Stimulated activated CD4-positive, alpha-beta T cell treated with anti-CD3 and anti-CD28 coated beads, Interleukin-4, amount 100 ng/mL, for 24 hours (primary cell): ENCODE results near the gene BARX2.
A peak's percentile ranks its signal among the peaks of the same experiment; 100 is the strongest.

Experiments used
- DNase-seq: peaks from one replicate; pipeline ENCODE4 v3.0.0-alpha.2; 2020

BARX2 gene

DNA sequence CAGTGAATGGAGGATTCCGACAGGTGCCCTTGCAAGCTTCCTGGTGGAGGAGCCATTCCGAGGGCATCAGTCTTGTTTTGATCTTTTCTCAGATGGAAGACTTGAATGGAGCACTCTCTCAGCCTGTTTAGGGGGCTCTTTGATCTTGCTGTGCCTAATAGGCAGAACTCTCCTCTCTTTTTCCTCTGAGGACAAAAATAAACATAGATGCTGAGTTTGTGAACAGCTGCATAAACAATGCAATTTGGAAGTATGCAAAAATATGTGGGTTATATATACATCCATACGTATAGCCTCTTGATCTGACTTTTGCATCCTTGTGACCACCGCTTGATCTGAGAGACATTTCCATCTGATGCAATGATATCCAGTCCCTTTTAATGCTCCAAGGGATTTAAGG, 29.1 kb downstream of the BARX2 start:
- DNase-seq: no peak

DNA sequence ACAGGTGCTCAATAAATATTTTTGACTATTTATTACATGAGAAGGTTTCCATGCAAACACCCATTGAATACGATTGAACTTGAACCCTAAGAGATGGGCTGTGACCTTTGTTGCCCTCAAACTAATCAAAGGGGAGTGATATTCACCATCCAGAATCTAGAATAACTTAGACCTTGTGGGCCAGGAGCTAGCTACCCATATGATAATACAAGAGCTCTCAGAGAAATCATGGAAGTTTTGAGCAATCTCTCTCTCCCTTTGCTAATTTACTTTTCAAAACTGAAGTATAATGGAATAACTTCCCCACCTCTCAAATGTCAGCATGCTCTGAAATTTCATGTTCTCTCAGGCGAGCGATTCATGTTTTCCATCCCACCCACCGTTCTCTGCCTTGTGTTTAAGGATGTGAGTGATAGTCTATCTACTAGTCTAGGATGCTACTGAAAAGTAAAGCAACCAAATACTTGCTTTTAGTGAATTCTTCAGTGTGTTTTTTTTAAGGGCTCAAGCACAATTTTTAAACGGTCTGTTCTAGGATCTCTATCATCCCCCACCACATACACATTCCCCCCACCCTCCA, 33.3 kb downstream of the BARX2 start:
- DNase-seq: peak; percentile 6

- no peak for DNase-seq
Measured at GRCh38 chr11:129410395-129410960, 34.8 kb downstream of the BARX2 start.

GRCh38 chr11:129412494-129412893, 36.8 kb downstream of the BARX2 start:
- no peak for DNase-seq

DNA sequence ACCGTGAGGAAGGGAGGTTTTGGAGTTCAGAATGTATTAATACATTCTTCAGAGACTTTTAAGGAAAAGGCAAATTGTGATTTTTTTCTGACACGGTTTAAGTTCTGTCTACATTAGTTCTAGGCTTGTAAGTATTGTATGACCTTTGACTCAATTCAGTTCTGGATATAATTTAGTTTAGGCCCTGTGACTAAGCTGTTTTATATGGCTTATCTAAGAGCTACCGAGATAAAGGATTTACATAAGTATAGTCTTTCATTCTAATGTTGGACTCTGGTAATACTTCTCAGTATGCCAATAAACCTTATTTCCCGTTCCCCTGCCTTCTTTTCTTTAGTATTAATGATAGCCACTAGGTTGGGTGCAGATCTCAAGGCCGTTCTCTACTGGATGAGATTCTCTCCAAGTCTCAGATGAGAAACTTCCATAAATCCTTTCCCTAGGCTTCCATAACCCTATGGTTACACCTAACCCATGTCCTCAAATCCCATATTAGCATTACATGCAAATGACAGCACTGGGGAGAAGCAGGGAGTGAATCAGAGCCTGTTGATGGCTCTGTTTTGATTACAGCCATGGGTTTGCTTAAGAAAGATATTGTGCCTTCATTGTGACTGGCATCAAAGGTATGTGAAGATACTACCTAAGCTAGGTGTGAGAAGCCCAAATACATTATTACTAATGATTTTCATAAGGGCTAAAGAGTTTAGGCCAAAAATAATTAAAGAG, 38.7 kb downstream of the BARX2 start:
- DNase-seq: no peak

GRCh38 chr11:129416080-129416820, 40.6 kb downstream of the BARX2 start:
- no peak for DNase-seq

DNA sequence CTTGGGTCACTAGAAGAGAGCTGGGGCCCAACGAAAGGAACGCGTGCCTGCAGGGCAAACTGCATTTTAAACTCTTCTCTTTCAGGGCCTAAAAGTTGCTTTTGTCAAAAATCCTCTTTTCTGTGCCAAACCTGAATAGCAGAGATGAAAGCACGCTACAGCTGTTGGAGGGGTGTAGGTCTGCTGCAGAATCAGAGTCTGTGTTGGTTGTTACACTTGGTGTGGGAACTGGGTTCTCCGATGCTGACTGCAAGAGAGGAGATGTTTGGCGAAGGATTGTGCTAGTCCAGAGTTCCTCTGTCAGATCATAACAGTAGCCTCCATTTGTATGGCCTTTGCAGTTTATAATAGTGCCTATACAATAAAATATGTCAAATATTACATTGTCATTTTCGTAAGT, 41.8 kb downstream of the BARX2 start:
- no peak for DNase-seq

GRCh38 chr11:129418039-129418438, 42.4 kb downstream of the BARX2 start:
- no peak for DNase-seq

DNA sequence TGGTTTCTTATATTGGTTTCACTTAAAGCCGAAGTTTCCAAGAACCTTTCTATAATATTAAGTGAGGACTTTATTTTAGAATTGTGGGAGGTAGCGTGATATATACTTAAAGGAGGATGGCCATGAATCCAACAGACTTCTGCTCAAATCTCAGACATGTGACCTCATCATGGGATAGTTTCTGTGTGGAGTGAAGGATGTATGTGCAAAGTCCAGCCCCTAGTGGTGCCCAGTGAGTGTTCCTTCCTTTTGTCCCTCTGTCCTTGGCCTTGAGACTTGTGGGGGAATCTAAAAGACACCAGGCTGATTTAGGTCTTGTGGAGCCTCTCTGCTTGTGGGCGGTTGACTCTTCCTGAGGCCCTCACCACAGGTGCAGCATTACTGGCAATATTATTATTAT, 43.7 kb downstream of the BARX2 start:
- DNase-seq: no peak

GRCh38 chr11:129423426-129423825, 47.8 kb downstream of the BARX2 start:
- DNase-seq: no peak

GRCh38 chr11:129425214-129425613, 49.6 kb downstream of the BARX2 start:
- no peak for DNase-seq

DNA sequence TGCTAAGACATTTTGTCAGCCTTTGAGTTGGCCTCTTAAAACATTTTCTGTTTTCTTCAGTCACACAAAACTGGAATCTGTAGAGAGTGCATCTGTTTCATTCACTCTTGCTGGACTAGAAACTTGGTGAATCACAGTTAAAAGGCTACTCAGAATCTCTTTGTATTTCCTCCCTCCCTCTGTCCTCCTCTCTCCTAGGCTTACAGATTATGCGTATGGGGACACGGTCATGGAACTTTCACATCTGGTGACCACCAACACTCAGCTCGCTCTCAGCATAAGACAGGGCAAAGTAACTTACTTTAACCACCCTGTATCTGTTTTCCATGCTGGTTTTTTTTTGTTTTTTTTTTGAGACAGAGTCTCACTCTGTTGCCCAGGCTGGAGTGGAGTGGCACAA, 50.4 kb downstream of the BARX2 start:
- DNase-seq: no peak

GRCh38 chr11:129426776-129427175, 51.1 kb downstream of the BARX2 start:
- DNase-seq: no peak

- DNase-seq: no peak
Measured at GRCh38 chr11:129427376-129427775, 51.7 kb downstream of the BARX2 start.

GRCh38 chr11:129427816-129428406, 52.3 kb downstream of the BARX2 start:
- no peak for DNase-seq

GRCh38 chr11:129428557-129428956, 52.9 kb downstream of the BARX2 start:
- no peak for DNase-seq

DNA sequence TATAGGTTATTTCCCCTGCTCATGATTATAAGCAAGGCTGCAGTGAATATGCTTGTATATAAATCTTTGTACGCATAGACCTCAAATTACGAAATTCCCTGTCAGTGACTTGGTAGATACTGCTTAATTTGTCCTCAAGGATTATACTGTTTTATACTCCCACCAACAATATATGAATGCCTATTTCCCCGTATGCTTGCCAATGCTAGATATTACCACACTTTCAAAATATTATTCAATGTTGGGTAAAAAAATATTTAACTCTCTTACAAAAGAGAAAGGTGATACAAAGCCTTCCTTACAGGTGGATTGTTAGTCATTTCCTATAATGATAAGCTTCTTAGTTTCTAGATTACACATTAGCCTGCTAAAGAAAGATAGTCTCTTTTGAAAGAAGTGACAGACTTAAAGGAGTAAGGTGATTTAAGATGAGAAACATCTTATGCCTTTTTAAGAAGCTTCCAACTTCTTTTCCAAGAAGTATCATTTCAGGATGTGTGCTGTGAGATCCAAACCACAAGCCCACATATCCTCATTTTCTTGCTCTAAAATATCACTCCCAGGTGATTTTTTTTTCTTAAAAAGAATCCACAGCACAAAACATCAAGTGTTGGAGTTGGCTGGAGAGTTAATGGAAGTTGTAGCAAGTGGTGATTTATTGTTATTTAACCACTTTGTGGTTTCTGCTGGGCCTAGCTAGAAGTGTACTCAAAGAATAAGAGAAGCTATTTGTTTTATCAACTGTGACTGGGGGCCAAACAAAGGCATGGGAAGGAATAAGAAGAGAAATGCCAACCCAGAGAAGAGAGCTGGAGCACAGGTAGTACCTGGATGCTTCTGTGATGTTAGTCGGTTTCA, 59.2 kb downstream of the BARX2 start:
- DNase-seq: no peak

GRCh38 chr11:129435499-129436245, 60.0 kb downstream of the BARX2 start:
- no peak for DNase-seq

DNA sequence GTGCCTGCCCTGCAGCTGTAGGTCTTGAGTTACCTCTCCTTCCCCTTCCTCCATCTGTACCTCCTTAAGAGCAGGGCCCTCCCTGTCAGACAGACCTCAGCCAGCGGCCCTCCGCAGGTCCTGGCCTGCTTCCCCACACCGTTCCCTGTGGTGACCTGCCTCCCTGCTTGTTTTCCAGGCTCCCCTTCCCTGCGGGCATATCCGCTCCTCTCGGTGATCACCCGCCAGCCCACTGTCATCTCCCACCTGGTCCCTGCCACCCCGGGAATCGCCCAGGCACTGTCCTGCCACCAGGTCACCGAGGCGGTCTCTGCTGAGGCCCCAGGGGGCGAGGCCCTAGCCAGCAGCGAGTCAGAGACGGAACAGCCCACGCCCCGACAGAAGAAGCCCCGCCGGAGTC, 60.9 kb downstream of the BARX2 start:
- no peak for DNase-seq

GRCh38 chr11:129440028-129440713, 64.5 kb downstream of the BARX2 start:
- no peak for DNase-seq

- DNase-seq: no peak
Measured at GRCh38 chr11:129442171-129442570, 66.5 kb downstream of the BARX2 start.
